Activated CD8-positive, alpha-beta memory T cell treated with anti-CD3 and anti-CD28 coated beads for 24 hours (primary cell): Measurements from ENCODE around the gene CTIF.

ENCODE experiments used
- DNase-seq: peaks from one replicate; pipeline ENCODE4 v3.0.0-alpha.2; 2020

The CTIF gene

GRCh38 chr18:48605408-48605845 is 66.6 kb downstream of the CTIF start:
- no peak for DNase-seq

GRCh38 chr18:48607056-48607984 is 68.5 kb downstream of the CTIF start:
- no peak for DNase-seq

- DNase-seq: no peak
These were observed 69.8 kb downstream of the CTIF start for GRCh38 chr18:48608581-48608980.

DNA sequence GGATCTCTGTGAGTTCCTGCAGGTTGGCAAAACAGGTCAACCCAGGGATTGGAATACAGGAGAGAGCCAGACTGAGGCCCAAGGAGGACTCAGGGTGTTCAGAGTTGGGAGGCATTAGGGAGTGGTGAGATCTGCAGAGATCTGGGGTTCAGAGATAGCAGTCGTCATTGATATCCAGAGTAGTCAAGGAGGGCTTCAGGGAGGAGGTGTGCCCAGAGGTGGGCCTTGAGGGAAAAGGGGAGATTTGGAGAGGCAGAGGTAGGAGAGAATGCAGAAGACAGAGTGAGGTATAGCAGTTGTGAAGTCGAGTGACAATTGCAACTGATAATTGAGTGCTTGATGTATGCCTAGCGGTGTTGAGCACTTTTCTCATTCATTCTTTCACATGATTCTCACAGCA is 70.3 kb downstream of the CTIF start:
- no peak for DNase-seq

DNA sequence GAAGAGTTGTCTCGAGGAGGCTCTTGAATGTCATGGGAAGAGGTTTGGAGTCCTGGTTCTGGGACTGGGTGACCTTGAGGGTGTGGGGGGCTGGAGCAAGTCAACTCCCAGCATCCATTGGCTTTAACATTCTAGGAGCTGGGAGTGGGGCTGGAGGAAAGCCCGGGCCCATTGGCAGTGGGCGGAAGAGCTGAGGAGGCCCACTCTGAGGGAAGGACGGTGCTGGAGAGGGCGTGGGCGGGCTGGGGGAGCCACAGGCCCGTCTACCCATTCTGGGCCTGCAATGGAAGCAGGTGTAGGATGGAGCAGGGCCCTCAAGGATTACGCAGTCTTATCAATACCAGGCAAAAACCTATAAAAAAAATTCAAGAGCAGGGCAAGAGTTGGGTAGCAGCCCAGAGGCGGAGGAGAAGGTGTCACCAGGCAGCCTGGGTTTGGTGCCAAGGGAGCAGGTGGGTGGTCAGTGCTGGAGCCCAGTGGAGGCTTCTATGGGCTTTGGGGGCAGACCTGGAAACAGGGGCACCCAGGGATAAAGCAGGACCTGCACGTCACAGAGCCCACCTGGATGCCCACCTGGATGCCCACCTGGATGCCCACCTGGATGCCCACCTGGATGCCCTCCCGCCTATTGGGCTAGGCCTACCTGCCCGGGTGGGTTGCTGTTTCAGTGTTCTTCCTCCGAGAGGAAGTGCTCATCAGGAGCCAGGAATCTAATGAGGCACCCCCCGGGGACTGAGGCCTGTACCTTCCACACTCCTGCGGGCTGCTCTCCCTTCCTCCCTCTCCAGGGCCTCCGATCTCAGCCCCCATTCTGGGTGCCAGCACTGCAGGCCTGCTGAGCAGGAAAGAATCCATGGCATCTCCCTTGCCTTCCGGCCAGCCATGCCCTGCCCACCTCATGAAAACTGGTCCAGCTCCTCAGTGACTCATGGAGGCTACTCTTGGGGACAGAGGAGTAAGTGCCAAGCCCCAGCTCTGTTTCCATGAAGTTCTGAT is 71.3 kb downstream of the CTIF start:
- no peak for DNase-seq

- DNase-seq: no peak
These were observed 72.4 kb downstream of the CTIF start for GRCh38 chr18:48611203-48611602.

DNA sequence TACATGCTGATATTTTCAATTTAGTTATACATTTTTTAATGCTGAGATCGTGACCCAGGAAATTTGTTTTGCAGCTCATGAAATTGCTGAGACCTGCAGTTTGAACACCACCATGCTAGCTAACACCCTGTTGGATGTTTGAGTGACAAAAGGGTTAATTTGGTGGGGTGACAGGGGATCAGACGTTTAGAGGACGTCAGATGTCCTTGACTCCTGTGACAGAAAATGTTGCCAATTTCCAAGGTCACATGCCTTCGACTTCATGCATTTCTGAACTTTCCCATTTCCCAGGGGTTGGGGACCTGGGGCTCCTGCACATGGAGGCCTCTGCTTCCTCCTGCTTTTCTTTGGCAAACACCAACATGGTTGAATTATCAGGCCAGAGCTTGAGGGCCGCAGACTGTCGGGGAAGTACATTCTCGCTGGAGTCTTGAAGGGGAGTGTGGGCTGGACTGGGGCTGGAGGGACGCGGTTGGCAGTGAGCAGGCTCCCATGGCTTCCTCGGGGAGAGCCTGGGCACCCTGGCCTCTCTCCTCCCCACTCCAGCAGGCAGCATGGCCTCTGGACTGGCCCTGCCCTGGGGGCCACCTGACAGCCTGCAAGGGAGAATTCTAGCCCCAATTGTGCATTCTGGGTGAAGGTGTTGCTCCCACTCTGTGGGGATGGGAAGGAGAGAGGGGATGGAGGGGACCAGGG is 73.1 kb downstream of the CTIF start:
- no peak for DNase-seq

- no peak for DNase-seq
These were observed 73.7 kb downstream of the CTIF start for GRCh38 chr18:48612511-48612910.

- DNase-seq: no peak
These were observed 74.1 kb downstream of the CTIF start for GRCh38 chr18:48612917-48613316.

- DNase-seq: no peak
These were observed 75.0 kb downstream of the CTIF start for GRCh38 chr18:48613589-48614404.

DNA sequence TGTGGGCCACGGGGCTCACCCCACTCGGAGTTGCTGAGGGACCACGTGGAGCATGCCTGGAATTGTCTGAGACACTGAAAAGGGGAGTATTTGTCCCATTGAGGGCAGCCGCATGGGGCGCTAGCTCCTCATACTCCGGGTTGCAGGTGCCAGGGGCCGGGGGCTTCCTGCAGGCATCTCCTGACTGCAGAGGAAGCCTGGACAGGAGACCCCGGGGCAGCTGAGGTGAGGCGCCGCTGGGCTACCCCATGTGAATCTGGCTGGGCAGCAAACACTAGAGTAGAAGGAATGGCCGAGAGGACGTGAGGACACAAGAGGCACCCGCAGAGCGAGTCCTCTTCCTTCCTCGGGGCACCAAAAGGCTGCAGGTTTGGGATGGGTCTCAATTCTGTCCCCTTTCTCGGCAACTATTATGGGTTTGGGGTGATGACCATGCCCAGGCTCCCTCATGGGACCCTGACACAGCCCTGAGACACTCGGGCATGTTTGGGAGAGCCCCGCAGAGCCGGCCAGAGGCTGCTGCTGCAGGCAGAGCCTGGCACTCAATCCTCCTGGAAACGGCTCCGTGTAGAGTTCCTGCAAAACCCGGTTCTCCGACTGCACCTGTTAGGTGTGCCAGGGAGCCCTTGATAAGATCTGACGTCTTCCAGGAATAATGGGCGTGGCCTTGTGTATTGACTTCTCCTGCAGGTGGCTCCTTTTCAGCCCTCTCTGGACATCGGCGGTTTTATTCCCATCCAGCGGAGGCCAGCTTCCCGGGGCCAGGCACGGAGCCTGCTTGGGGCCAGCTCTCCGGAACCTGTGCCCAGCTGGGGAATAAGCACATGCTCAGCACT is 77.0 kb downstream of the CTIF start:
- no peak for DNase-seq

GRCh38 chr18:48616484-48617255 is 77.8 kb downstream of the CTIF start:
- no peak for DNase-seq

- DNase-seq: no peak
These were observed 79.1 kb downstream of the CTIF start for GRCh38 chr18:48617844-48618497.

DNA sequence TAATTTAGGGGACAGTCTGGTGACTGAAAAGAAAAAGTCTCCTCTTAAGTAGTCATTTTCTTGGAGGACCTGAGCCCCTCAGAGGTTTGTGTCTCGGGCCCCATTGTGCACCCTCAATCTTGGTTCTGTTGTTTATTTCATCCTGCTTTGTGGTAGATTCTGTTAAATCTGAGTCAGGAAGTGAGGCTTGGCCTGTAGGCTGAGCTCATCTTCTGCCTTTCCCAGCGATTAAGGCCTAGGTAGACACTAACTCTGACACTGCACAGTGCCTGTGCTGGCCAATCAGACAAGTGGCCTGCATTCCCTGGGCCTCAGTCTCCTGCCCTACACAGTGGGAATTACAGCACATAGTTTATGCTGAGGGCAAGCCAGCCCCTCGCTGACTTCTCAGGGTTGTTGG is 80.2 kb downstream of the CTIF start:
- DNase-seq: no peak

DNA sequence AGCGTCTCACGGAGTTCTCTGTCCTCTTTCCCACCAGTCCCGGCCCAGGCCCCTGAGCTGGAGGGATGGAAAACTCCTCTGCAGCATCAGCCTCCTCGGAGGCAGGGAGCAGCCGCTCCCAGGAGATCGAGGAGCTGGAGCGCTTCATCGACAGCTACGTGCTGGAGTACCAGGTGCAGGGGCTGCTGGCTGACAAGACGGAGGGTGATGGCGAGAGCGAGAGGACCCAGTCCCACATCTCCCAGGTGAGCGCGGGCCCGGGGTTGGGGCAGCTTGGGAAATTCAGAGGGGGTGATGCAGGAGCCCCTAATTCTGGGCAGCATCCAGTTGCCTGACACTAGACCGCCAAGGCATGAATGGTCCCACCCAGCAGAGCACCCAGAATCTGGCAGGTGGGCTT is 80.7 kb downstream of the CTIF start:
- no peak for DNase-seq

DNA sequence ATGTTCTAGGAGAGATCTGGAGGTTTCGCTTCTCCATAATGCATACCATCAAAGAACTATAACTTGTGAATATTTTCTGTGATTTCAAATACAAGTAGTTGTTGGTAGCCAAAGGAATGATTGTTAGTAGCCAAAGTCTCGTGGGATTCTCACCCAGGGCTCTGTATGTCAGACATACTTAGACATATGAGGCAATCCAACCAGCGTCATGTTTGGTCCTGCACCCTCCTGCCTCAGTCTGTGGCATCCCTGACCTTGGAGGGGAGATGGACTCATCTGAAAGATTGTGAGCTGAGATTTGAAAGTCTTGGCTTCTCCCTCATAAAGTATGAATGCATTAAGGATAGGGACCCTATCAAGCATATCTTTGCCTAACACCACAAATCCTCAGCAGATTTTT is 81.2 kb downstream of the CTIF start:
- DNase-seq: no peak

- DNase-seq: no peak
These were observed 82.4 kb downstream of the CTIF start for GRCh38 chr18:48621240-48621639.

GRCh38 chr18:48621815-48622555 is 83.2 kb downstream of the CTIF start:
- DNase-seq: no peak

DNA sequence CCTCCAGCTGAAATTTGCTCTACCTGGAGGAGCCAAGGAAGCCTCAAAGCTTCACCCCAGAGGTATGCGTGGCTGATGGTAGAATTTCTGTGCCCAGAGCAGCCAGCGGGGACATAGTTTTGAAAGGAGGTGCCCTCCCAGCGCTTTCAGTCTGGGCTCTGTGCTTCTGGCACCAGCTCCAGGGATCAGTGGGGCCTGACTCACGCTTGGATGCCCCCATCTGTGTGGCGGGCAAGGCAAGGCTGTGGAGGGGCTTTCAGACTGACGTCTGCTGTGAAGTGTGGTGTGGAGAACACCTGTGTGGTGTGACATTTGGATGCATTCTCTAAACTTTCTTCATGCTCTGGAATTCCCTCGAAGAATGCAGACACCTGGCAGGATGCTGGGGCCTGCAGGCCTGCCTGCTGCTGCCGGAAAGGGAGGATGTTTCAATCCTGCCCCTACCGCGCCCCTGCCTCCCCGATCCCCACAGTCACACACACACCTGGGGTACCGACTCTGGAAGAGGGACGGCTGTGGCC is 84.1 kb downstream of the CTIF start:
- DNase-seq: no peak
